Psoas muscle (tissue), 8 donors: ENCODE measurements around the gene SNX17. TPM values are rescaled to one million over a fixed set of nuclear protein-coding genes. Genes with fewer than 3 reads are reported as not detected.

Experiments
- ATAC-seq, 4 donors: fragments of 200-7000 bp; cut with Tn5 transposase; one replicate each; pipeline ENCODE4 v1.9.1; 2020; ENCODE audit warnings: moderate library complexity in 3 of 4, mild to moderate bottlenecking in 2 of 4
- DNase-seq, 2 donors: peaks; one replicate each; pipeline ENCODE4 v3.0.0-alpha.2; 2020
- H3K27ac ChIP-seq: fragments of 200-600 bp; one replicate; pipeline ENCODE4 v1.8.0; 2022
- H3K27me3 ChIP-seq, 3 donors: fragments of 200-600 bp in 1 of 3; one replicate each; pipeline versions ENCODE4 v1.6.1 to v1.8.0; 2013 to 2022; ENCODE audit warnings: low read length in 2 of 3, mild to moderate bottlenecking in 2 of 3, moderate library complexity in 1 of 3; ENCODE audit not compliant: insufficient read depth in 3 of 3
- H3K36me3 ChIP-seq, 2 donors: fragments of 200-600 bp in 1 of 2; one replicate each; pipeline versions ENCODE4 v1.6.1 to v1.8.0; 2013 to 2022; ENCODE audit warnings: low read depth in 1 of 2, mild to moderate bottlenecking in 1 of 2, moderate library complexity in 1 of 2; ENCODE audit not compliant: insufficient read depth in 1 of 2
- H3K4me1 ChIP-seq: fragments of 200-600 bp; one replicate; pipeline ENCODE4 v1.8.0; 2022
- H3K4me3 ChIP-seq: fragments of 200-600 bp; one replicate; pipeline ENCODE4 v1.8.0; 2022; ENCODE audit warnings: mild to moderate bottlenecking
- H3K9me3 ChIP-seq: fragments of 200-600 bp; one replicate; pipeline ENCODE4 v1.8.0; 2022
- WGBS, 3 donors: extraction: QIAGEN DNeasy Blood & Tissue Kit; methylation state at CpG; one replicate each; pipeline versions ENCODE4 v1.1.6 to v1.1.7; 2013; 5-methylcytosine and 5-hydroxymethylcytosine counted together
- intact Hi-C, 2 donors: fragments of 100-400 bp; cut with DNase I; formaldehyde crosslinking; loops; one replicate each; pipeline versions ENCODE4 v1.11.0 to v1.14.2; 2022
- polyA plus RNA-seq, 3 donors: library from polyadenylated mRNA; stranded (reverse); fragments of 200-250 nt; gene quantifications; one replicate each; pipeline ENCODE4 v1.2.3, GENCODE V29; 2013
- total RNA-seq, 4 donors: library from RNA; stranded (reverse); fragmentation: NEBNext Ultra II Directional in 2 of 4; extraction: Animal tissue kit (Norgen Biotek cat#: 25700) in 2 of 4; gene quantifications; one replicate each; pipeline versions ENCODE4 v1.2.1 to v1.2.4, GENCODE V29; 2021 to 2023
- TF ChIP-seq, protein P1 (sequence below): fragments of 200-600 bp; IDR thresholded peaks from one replicate; pipeline ENCODE4 v1.8.0; 2022; ENCODE audit warnings: antibody characterized with exemption
- donor health status: healthy with polysubstance abuse.
- donor health status: DM: no; HTN: no; CAD: no; lungs with moderate emphysema.
- donor health status: Bipolar disorder and iron deficiency.
- donor health status: healthy.
- donor health status: DM: yes; HTN: yes; CAD: no.
- donor health status: DM: no; HTN: no; CAD: no.
- donor health status: DM: no; HTN: no; CAD: no.
- donor health status: DM: yes; HTN: yes; CAD: no.

Gene SNX17
- total and polyA plus RNA-seq, 7 donors = 50.1 to 96.4 (median 60.2) TPM

DNA sequence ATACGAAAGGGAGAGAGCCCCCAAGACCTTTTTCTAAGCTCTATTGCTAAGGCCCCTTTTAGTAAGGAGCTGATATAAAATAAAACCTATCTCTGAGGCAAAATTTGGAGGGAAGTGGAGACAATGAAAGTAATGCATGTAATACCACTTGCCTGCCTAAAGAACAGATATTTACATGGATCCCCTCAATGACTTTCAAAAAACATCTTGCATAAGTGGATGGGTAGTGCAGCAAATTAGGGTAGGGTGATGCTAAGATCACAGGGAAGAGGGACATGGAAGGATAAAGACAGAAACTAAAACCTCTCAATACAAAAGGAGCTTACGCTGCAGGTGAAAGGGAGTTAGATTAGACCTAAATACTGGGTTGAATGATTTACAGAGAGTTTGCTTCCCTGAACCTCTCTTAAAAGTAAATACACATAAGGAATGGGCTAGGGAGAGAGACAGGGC lies 9.0 kb downstream of the SNX17 start:
- Histone ChIP-seq H3K9me3 (no peaks in the 10 kb centered on the region), H3K27me3 (no peaks in the 10 kb centered on the region), H3K36me3 (peaks cover 10 to 77% of the 10 kb centered on the region in 2 donors), H3K27ac (peak overlapping the region; percentile 96), H3K4me3 (peak overlapping the region; percentile 82), H3K4me1 (peaks cover 11% of the 10 kb centered on the region)
- TF ChIP-seq, protein P1, sequence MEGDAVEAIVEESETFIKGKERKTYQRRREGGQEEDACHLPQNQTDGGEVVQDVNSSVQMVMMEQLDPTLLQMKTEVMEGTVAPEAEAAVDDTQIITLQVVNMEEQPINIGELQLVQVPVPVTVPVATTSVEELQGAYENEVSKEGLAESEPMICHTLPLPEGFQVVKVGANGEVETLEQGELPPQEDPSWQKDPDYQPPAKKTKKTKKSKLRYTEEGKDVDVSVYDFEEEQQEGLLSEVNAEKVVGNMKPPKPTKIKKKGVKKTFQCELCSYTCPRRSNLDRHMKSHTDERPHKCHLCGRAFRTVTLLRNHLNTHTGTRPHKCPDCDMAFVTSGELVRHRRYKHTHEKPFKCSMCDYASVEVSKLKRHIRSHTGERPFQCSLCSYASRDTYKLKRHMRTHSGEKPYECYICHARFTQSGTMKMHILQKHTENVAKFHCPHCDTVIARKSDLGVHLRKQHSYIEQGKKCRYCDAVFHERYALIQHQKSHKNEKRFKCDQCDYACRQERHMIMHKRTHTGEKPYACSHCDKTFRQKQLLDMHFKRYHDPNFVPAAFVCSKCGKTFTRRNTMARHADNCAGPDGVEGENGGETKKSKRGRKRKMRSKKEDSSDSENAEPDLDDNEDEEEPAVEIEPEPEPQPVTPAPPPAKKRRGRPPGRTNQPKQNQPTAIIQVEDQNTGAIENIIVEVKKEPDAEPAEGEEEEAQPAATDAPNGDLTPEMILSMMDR = no peak
- ATAC-seq = no peak
- DNase-seq = no peak
- 73 to 96% (median 81%) methylated on average over 2 of the region's 2 CpGs for WGBS, 3 donors
- intact Hi-C loops = no loop called here

DNA sequence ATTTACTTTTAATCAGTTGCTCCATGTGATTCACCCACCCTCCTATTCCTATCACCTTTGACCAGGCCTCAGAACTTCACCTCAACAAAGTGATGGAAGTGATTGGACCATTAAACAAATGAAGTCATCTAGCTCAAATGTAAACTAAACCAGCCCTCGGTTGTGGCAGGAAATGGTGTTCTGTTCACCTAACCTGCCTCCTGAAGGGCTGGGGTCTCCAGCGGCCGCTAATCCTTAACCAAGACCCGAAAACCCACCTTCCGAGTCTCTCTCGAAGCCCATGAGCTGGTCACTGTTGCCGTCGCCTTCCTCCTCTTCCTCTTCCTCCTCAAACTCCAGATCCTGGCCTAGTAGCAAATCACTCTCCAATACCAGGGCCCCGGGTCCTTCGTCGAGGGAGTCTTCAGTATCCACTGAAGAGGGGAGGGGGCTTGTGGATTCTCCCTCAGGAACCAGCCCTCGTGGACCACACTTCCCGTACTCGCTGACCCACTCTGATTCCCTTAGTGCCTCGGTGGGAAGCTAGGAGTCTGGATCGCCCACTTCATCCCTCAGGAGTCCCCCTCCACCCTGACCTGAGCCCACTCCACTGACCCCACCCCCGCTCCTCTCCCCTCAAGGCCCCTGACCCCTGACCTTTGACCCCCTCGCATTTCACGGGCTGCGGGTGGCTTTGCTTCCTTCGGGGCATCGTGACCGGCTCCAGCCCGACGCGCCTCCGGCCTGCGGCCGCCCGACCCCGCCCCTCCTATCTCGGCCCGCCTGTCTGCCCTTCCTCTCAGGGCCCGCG lies 9.6 kb downstream of the SNX17 start:
- H3K4me3 ChIP-seq = peak overlapping the region; percentile 82
- WGBS, 3 donors = 1% methylated on average over 23 to 35 of the region's 35 CpGs
- ATAC-seq = peak; percentile 25 to 42 (median 32)
- DNase-seq = peak; percentile 80 to 89
- no peaks in the 10 kb centered on the region for H3K9me3 ChIP-seq
- peaks cover 7 to 77% of the 10 kb centered on the region in 2 donors for H3K36me3 ChIP-seq
- intact Hi-C loops = no loop called here
- TF ChIP-seq, protein P1 = no peak
- no peaks in the 10 kb centered on the region for H3K27me3 ChIP-seq
- H3K27ac ChIP-seq = peak overlapping the region; percentile 96
- H3K4me1 ChIP-seq = peaks cover 11% of the 10 kb centered on the region

DNA sequence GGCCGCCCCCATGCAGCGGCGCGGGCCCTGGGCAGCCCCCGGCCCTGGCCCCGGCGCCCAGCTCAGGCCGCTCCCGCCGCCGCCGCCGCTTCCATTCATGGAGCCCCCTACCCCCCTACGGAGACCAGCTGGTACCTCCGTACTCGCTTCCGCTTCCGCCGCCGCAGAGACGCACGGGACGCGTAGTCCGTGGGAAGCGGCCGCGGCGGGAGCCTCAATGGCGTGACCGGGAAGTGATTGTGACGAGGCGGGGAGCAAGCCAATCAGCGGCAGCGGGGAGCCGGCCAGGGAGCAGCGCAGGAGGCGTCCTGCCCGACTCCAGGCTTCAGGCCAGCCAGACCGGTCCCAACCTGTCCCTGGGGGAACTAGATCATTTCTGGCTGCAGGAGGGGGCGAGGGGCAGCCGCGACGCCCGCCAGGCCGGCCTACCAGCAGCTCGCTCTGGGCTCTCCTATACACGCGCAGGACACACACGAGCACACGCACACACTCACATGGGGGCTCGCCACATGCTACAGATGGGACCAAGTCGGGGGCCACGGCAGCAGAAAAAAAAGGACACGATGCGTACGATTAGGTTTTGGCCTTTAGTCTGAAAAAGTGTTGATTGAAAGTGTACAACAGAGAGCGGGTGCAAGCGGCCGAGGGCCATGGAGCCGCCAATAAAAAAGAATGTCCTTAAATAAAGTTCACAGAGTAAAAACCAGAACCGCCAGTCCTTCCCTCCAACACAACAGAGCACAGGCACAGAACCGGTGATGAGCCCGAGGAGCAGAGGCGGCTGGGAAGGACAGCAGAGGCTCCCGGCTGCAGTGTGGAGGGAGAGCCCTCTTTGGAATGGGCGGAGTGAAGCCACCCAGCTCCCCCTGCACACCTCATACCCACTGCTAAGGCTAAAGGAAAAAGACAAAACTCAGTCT lies 10.5 kb downstream of the SNX17 start, which contains the start of gene ZNF513:
Gene ZNF513, minus strand, starts transcription at position 109 of the 920 bp plus-strand sequence. CDS start 208 bp downstream, outside the sequence.
- peaks cover 11% of the 10 kb centered on the region for H3K4me1 ChIP-seq
- H3K9me3 ChIP-seq = no peaks in the 10 kb centered on the region
- DNase-seq (peak; percentile 98 to 99), ATAC-seq (peak; percentile 91 to 93 (median 92))
- no peaks in the 10 kb centered on the region for H3K27me3 ChIP-seq
- H3K27ac ChIP-seq = peak within 1 kb of the TSS; percentile 96
- peak within 1 kb of the TSS; percentile 82 for H3K4me3 ChIP-seq
- WGBS, 3 donors = 4 to 11% (median 7%) methylated on average over 57 to 67 of the region's 67 CpGs
- TF ChIP-seq, protein P1 = no peak
- peaks cover 7 to 77% of the 10 kb centered on the region in 2 donors for H3K36me3 ChIP-seq
- intact Hi-C loops = no loop called here

DNA sequence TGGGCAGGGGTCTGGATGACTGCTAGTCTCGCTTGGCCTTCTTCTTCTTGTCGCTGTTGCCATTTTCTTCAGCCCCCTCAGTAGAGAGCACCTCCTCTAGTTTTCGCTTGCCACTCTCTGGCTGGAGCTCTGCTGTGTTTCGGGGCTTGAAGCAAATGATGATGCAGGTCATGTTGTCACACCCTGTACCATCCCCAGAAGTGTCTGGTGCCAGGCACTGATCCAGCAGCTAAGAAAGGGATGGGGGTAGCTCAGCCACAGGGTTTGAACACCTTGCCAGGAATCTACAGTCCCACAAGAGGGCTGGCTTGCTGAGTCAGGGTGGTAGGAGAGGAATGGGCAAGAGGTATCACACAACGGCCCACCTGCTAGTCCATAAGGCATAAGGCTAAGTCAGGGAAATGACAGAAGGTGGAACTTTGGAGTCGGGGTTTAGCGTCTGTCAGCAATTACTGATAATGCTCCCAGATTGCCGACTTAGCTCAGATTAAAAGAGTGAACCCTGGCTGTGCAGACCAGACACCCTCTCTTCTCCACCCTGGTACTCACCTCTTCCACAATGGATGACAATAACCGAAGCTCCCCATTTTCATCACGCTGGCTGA lies 11.3 kb downstream of the SNX17 start:
- WGBS, 3 donors = 88 to 93% (median 91%) methylated on average over 10 of the region's 10 CpGs
- intact Hi-C loops = no loop called here

More for the DNA sequence above, 11.3 kb downstream of the SNX17 start:
- Histone ChIP-seq H3K4me1 (peaks cover 11% of the 10 kb centered on the region), H3K27me3 (no peaks in the 10 kb centered on the region), H3K9me3 (no peaks in the 10 kb centered on the region), H3K4me3 (peak overlapping the region; percentile 82), H3K27ac (peak overlapping the region; percentile 96), H3K36me3 (peaks cover 4 to 77% of the 10 kb centered on the region in 2 donors)
- TF ChIP-seq, protein P1 = no peak
- ATAC-seq (no peak), DNase-seq (no peak)
